Measurements from ENCODE around the gene RPTOR.
A peak's percentile ranks its signal among the peaks of the same experiment; 100 is the strongest.
"Not testable (repeated sequence)": the region's sequence is repeated elsewhere in the genome, so short reads cannot be mapped to it uniquely, and the experiment has no call there.

Gene RPTOR, protein sequence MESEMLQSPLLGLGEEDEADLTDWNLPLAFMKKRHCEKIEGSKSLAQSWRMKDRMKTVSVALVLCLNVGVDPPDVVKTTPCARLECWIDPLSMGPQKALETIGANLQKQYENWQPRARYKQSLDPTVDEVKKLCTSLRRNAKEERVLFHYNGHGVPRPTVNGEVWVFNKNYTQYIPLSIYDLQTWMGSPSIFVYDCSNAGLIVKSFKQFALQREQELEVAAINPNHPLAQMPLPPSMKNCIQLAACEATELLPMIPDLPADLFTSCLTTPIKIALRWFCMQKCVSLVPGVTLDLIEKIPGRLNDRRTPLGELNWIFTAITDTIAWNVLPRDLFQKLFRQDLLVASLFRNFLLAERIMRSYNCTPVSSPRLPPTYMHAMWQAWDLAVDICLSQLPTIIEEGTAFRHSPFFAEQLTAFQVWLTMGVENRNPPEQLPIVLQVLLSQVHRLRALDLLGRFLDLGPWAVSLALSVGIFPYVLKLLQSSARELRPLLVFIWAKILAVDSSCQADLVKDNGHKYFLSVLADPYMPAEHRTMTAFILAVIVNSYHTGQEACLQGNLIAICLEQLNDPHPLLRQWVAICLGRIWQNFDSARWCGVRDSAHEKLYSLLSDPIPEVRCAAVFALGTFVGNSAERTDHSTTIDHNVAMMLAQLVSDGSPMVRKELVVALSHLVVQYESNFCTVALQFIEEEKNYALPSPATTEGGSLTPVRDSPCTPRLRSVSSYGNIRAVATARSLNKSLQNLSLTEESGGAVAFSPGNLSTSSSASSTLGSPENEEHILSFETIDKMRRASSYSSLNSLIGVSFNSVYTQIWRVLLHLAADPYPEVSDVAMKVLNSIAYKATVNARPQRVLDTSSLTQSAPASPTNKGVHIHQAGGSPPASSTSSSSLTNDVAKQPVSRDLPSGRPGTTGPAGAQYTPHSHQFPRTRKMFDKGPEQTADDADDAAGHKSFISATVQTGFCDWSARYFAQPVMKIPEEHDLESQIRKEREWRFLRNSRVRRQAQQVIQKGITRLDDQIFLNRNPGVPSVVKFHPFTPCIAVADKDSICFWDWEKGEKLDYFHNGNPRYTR (N-terminal part only)

DNA sequence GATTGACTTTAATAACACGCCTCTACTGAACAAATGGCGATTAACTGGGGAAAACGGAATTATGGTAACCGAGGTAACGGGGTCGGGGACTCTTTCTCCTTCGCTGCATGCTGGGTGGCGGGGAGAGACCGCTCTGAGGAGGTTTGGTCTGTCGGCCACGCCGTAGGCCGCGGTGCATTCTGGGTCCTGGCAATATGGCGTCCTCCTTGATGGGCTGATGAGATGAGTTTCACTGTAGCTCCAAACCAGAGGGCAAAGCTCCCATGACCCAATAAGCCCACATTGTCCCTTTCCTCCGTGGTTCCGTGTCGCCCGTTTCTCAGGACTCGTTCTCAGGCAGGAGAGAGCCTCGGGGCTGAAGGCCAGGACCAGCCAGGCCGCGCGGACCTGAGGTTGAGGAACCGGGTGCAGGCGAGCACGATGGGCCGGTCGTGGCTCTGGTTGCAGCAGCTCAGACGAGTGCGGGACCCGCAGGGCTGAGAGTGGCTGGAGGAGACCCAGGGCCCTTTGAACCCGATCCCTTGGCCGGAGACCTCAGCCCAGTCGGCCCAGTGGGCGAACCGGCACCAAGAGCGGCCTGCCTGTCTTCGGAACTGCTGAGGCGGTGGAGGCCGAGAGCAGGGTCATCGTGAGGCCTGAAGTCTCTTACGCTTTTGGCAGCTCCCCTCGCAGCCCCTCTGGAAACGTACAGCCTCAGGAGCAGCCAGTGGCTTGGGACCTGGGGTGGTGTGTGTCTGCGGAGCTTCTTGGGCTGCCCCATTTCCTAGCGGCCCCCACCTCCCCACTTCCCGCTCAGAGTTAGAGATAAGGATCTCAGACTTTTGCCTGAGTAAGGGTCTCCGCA is at the start of gene RPTOR:
RPTOR (plus strand) TSS at position 184 of the 844 bp plus-strand sequence. CDS start 792 bp downstream, outside the sequence.
- peak; percentile 75 to 85 (median 80) for DNase-seq (ENCODE audit: low read depth in 4 of 4, low spot score in 1 of 4)

DNA sequence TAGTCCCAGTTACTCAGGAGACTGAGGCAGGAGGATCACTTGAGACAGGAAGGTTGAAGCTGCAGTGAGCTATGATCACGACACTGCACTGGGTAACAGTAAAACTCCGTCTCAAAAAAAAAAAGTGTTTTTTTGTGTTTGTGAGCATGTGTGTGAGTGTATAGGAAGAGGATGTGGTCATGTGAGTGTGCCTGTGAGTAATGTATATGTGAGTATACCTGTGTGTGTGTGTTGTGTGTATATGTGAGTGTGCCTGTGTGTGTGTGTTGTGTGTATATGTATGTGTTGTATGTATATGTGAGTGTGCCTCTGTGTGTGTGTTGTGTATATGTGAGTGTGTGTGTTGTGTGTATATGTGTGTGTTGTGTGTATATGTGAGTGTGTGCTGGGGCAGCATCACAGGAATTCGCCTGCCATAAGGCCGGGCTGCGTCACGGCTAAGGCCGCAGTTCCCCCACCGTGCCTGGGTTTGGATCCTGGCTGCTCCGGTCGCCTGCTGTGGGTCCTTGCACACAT is 46.9 kb upstream of the RPTOR start:
- no peak for DNase-seq (ENCODE audit: low read depth in 4 of 4, low spot score in 1 of 4)

DNA sequence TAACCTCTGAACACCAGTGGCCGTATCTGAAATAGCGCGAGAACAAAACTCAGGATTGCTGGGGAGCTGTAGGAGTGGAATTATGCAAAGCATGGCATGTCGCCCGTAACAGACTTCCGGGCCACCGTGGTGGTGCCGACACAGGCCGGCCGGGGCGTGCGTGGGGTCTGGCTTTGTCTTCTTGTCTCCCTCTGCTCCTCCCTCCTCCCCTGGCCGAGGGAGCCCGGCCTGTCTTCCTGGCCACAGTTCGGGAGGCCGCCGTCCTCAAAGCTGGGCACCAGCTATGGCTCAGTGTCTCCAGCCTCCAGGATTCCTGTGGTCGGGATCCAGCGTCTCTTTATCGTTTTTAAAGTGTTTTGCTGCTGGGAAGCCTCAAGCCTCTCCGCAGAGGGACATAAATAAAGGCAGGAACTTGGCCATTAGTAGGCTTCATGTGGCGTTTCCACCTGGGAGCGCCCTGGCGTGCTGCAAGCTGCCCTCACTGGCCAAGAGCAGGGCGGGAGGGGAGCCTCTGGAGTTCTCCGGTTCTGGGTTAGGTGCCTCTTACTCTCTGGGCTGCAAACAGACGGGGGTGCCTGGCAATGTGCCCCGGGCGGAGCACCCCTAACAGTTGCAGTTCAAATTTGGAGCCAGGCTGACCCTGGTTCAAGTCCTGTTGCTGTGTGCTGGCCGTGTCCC is 46.3 kb upstream of the RPTOR start:
- DNase-seq (ENCODE audit: low read depth in 4 of 4, low spot score in 1 of 4), result no peak

DNA sequence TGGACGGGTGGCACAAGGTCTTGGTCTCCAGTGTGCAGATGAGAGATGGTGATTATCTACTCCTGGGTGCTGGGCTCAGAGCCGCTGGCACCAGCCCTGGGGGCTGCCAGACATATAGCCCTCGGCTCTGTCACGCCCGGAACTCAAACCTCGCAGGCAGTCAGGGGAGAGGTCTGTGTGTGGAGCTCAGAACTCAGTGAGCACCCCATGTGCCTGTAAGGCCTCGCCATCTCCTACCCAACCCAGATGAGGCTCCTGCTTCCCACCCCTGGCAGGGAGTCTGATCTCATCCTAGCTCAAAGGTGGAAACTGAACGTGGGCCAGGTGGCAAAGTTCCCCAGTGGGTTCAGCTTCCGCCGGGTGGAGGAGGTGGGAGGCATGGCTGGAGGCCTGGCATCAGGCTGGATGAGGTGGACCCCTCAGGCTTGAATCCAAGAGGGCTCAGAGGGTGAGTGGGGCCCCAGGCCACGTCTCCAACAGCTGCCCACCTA is 45.7 kb upstream of the RPTOR start:
- DNase-seq (ENCODE audit: low read depth in 4 of 4, low spot score in 1 of 4), result no peak

DNA sequence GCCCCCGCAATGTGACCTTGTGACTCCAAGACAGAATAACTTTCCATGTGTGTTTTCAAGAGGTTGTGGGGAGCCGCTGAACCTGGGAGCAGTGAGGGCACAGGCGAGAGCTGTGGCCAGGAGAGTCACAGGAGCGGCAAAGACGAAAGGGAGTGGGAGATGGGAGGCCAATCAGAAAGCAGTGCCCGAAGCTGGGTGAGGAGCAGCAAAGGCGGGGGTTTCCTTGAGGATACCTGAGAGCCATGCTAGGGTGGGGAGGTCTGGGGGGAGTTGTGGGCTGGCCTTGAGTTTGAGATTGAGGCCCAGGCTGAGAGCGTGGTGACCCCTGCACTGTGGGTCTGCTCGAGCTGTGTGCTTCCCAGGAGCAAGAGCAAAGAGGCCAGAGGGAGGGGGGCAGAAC is 45.1 kb upstream of the RPTOR start:
- DNase-seq (ENCODE audit: low read depth in 4 of 4, low spot score in 1 of 4), result no peak

DNA sequence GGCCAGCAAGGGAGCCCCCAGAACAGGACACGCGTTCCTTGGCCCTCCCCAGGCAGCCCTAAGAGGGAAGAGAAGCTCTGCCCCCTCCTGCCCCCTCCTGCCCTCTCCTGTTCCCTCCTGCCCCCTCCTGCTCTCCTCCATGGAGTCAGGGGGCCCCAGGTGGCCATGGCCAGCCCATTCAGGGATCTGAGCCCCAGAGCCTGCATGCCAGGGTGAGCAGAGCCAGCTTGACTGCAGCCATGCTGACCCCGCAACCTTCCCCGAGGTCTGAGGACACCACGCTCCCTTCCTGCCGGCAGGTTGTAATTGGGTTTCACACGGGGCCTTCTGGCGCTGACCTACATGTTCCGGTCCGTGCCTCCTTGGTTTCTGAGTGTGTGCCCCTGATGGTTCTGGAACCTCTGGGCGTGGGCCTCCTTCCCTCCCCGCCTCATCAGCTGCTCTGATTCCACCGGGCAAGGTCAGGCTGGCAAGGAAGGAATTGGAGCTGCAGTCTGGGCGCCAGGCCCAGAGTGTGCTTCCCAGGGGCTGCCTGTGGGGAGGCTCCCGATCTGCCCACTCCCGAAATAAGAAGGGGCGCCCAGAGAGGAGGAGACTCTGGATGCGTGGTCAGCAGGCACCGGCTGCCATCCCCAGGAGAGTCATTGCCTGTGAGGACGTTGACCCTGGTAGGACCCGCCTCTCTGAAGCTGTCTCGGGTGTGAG is 44.5 kb upstream of the RPTOR start:
- no peak for DNase-seq (ENCODE audit: low read depth in 4 of 4, low spot score in 1 of 4)

DNA sequence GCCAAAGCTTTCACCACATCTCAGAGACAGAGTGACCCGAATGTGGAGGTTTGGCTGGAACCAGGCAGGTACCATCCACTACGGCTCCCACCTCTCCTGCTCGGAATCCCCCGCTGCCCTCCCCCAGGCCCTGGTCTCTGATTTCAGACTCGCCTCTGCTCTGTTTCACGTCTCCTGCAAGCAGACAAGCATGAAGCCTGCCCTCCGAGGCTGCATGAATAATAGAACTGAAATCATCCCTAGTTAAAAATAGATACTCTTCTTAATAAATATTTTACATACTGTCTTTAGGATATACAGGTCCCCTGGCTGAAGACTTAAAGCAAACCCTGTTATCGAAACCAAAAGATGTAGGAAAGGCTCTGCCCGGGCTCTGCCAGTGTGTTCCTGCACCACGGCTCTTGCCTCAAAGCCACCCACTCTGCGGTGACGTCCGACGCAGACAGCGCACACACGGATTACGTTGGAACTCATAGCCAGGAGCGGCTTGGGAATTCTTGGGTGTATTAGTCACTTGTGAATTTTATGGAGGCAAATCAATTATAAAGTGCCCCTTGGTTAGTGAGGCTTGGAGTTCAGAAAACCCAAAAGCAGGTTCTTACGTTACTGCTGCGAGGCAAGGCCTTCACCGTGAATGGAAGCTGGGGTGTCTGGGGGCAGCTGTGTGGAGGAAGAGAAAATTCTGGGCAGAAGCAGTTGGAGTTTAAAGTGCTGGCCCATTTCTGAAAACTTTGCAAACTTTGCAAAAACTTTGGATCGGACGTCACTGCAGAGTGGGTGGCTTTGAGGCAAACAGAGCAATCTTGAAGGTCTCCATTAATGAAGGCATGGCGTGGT is 42.7 kb upstream of the RPTOR start:
- no peak for DNase-seq (ENCODE audit: low read depth in 4 of 4, low spot score in 1 of 4)

DNA sequence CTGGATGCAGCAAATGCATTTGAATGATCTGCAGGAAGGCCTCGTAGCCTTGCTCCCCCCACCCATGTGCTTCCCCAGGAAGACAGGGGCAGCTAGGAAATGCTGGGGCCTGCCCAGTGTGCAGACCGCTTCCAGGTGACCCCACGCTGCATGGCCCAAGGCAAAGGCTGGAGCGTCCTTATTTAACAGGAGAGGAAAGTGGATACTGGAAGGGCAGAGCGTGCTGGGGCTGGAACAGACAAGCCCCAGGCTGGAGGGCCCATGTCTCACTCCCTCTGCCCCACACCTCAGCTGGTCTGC is 42.1 kb upstream of the RPTOR start:
- no peak for DNase-seq (ENCODE audit: low read depth in 4 of 4, low spot score in 1 of 4)

DNA sequence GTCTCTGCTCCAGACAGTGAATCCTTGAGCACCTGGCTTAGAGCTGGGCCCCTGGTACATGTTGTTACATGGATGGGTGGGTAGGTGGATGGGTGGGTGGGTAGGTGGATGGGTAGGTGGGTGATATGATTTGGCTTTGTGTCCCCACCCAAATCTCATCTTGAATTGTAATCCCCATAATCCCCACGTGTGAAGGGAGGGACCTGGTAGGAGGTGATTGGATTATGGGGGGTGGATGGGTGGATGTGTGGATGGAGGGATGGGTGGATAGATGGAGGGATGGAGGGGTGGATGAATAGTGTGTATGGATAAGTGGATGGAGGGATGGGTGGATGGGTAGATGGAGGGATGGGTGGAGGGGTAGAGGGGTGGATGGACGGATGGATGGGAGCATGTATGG is 41.6 kb upstream of the RPTOR start:
- no peak for DNase-seq (ENCODE audit: low read depth in 4 of 4, low spot score in 1 of 4)

DNA sequence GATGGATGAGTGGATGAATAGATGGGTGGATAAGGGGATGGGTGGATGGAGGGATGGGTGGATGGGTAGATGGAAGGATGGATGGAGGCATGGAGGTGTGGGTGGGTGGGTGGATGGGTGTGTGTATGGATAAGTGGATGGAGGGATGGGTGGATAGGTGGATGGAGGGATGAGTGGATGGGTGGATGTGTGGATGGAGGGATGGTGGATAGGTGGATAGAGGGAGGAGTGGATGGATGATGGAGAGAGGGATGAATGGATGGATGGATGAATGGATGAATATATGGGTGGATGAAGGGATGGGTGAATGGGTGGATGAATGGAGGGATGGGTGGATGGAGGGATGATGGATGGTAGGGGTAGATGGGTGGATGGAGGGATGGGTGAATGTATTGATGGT is 40.7 kb upstream of the RPTOR start:
- no peak for DNase-seq (ENCODE audit: low read depth in 4 of 4, low spot score in 1 of 4)

DNA sequence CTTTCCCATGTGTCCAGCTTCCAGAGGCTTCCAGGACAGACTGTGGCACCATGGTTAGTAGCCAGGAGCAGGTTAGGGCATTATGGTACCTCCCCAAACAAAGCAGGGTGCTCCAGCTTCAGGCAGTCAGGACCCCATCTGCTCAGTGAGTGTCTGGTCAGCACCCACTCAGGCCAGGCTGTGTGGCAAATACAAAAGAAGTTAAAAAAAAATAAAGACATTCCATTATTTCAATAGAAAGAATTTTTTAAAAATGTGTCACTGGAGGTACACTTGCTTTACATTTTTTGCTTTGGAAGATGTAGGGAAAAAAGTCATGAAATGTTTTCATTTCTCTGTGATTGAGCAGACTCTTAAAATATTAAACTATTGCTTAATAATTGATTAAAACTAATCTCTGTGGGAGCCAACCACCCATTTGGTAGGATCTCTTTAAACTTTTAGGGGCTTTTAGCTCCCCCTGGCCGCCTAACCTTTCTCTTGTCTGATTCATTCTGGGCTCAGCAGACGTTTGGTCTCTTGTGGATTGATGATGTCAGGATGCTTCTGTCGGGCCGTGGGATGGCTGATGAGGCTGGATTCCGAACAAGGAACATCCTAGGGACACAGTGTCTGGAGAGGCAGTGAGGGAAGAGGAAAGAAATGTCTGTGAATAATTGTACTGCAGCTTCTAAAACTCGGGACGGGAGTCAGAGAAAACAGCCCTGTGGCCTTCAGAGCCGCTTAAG is 39.8 kb upstream of the RPTOR start:
- DNase-seq (ENCODE audit: low read depth in 4 of 4, low spot score in 1 of 4), result no peak

DNA sequence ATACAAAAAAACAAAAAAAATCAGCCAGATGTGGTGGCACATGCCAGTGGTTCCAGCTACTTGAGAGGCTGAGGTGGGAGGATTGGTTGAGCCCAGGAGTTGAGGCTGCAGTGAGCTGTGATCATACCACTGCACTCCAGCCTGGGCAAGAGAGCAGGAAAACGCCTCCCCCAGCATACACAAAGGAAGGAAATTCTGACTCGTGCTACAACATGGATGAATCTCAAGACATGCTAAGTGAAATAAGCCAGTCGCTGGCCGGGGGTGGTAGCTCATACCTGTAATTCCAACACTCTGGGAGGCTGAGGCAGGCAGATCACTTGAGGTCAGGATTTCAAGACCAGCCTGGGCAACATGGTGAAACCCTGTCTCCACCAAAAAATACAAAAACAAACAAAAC is 37.5 kb upstream of the RPTOR start:
- not testable (repeated sequence) for DNase-seq (ENCODE audit: low read depth in 4 of 4, low spot score in 1 of 4)

DNA sequence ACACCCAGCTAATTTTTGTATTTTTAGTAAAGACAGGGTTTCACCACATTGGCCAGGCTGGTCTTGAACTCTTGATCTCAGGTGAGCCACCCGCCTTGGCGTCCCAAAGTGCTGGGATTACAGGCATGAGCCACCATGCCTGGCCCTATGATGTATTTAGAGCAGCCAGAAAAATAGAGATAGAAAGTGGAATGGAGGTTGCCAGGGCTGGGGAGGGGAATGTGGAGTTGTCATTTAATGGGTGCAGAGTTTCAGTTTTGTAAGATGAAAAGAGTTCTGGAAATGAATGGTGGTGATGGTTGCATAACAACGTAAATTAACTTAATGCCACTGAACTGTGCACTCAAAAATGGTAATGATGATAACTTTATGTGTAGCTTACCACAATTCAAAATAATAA is 36.7 kb upstream of the RPTOR start:
- no peak for DNase-seq (ENCODE audit: low read depth in 4 of 4, low spot score in 1 of 4)

DNA sequence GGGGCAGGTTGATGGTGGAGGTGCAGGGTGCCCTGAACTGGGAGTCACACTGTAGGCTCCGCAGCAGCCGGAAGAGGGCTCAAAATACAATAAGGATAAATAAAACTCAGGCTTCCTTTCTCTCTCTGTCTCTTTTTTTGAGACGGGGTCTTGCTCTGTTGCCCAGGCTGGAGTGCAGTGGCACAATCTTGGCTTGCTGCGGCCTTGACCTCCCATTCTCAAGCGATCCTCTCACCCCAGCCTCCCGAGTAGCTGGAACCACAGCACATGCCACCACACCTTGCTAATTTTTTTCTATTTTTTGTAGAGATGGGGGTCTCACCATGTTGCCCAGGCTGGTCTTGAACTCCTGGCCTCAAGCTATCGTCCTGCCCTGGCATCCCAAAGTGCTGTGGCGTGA is 35.3 kb upstream of the RPTOR start:
- no peak for DNase-seq (ENCODE audit: low read depth in 4 of 4, low spot score in 1 of 4)

DNA sequence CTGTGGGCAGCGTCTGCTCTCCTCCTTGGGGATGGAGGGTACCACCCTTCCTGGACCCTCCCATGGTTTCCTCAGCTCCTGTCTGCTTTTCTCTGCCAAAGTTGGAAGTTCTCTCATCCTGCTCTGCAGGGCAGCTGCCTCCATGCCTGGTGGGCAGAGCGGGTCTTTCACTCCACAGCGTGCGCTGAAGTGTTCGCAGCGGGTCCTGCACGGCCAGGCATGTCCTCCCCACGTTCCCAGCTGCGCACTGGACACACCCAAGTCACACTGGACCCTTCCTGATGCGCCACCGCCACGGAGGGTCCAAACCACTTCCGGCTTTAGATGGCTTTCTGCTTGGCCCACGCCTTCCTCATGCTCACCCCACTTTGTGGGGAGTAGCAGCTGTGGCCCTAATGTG is 34.5 kb upstream of the RPTOR start:
- no peak for DNase-seq (ENCODE audit: low read depth in 4 of 4, low spot score in 1 of 4)

DNA sequence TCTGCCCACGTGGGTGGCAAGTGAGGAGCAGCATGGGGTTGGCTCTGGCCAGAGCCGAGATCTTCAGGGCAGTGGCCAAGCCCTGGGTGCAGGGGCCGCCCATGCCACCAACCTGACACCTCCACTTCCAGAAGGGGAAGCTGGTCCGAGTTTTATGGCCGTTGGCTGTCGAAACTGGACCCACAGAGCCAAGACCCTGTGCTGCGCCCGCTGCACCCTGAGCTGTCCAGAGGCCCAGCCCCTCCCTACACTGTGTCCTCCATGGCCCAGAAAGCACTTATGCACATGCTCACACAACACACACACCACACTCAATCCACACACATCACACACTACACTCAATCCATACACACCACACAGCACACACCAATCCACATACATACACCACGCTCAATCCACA is 33.9 kb upstream of the RPTOR start:
- no peak for DNase-seq (ENCODE audit: low read depth in 4 of 4, low spot score in 1 of 4)

DNA sequence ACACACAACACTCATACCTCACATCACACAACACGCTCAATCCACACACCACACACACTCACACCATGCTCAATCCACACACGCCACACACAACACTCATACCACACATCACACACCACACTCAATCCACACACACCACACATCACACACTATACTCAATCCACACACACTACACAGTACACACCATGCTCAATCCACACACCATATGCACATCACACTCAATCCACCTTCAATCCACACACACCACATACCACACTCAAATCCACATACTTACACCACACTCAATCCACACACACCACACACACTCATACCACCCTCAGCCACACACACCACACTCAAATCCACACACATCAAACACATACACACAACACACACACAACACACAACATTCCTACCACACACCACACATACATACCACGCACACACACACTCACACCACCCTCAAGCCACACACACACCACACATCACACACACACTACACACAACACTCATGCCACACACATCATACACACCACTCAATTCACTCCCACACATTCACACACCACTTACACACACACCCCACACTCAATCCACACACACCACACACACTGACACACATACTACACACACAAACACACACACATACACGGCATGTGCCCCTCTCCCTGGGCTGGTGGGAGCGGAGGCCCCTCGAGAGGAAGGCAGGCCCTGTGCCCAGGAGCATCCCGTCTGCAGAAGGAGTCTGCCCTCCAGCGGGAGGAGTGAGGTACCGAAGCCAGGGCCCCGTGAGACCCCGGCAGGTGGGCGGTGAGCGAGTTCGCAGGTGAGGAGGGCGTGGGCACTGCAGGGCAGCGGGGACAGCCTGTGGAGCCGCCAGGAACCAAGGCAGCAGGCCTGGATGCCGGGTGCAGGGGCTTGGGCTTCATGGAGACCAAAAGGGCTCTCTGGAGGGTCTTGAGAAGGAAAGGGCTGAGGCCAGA is 33.1 kb upstream of the RPTOR start:
- DNase-seq (ENCODE audit: low read depth in 4 of 4, low spot score in 1 of 4), result no peak

All from stimulated activated CD4-positive, alpha-beta T cell treated with anti-CD3 and anti-CD28 coated beads, Interleukin-1b, Interleukin-23, amount 100 ng/mL, for 24 hours (primary cell).